ENCODE data around the gene EFHC1.

Gene EFHC1

GRCh38 chr6:52572536-52572935 lies 152.4 kb downstream of the EFHC1 start:
- Mint-ChIP-seq H3K27me3 (no peaks in the 10 kb centered on the region), H3K4me3 (no peak overlapping the region), H3K27ac (no peak overlapping the region), H3K4me1 (peaks cover 47% of the 10 kb centered on the region), H3K9me3 (no peaks in the 10 kb centered on the region), H3K36me3 (peaks cover 6% of the 10 kb centered on the region)
- DNase-seq (ENCODE audit: low spot score in 2 of 2) (no peak), ATAC-seq (ENCODE audit: low read depth) (no peak)

DNA sequence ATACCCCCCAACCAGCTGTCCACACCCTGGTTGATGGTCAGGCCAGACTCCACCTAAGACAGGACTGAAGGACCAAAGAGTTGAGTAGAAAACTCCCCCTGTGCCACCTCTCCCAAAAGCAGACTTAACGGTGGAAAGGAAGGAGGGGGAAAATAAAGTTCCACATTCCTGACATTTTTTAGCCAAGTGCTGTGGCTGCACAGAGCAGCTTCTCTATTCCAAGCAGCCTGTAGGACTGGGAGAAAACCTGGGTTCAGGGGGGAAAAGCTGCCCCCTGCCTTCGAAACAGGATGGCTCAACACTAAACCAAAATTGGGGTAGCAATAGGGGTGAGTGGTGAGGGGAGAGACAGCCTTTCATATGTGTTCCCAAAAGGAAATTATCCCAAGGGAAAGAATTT lies 153.2 kb downstream of the EFHC1 start:
- Mint-ChIP-seq H3K4me1 (peaks cover 44% of the 10 kb centered on the region), H3K36me3 (peaks cover under 1% of the 10 kb centered on the region), H3K4me3 (no peak overlapping the region), H3K27ac (no peak overlapping the region), H3K9me3 (no peaks in the 10 kb centered on the region), H3K27me3 (no peaks in the 10 kb centered on the region)
- ATAC-seq (ENCODE audit: low read depth) (no peak), DNase-seq (ENCODE audit: low spot score in 2 of 2) (no peak)
